ENCODE results near the gene MTFR1L.

GRCh38 chr1:25780318-25781129 lies 39.2 kb upstream of the MTFR1L start:
- TF ChIP-seq CTCF (IDR thresholded peaks at IDR 0.05) = no peak
- TF ChIP-seq EP300 (IDR thresholded peaks at IDR 0.05) = no peak
- no peak for TF ChIP-seq POLR2A (IDR thresholded peaks at IDR 0.05)
